Suprapubic skin (tissue), 4 donors: ENCODE measurements around the gene COQ7. TPM values are rescaled to one million over a fixed set of nuclear protein-coding genes. Genes with fewer than 3 reads are reported as not detected.

Experiments
- DNase-seq, 2 donors: peaks; one replicate each; pipeline ENCODE4 v3.0.0-alpha.2; 2019; ENCODE audit warnings: low spot score in 2 of 2
- H3K27ac ChIP-seq: fragments of 200-600 bp; sonication (generic); one replicate; pipeline ENCODE4 v1.5.1; 2019
- H3K27me3 ChIP-seq: fragments of 200-600 bp; sonication (generic); one replicate; pipeline ENCODE4 v1.5.1; 2019
- H3K36me3 ChIP-seq: fragments of 200-600 bp; sonication (generic); one replicate; pipeline ENCODE4 v1.5.1; 2019
- H3K4me1 ChIP-seq: fragments of 200-600 bp; sonication (generic); one replicate; pipeline ENCODE4 v1.5.1; 2019
- H3K4me3 ChIP-seq: fragments of 200-600 bp; sonication (generic); one replicate; pipeline ENCODE4 v1.5.1; 2019; ENCODE audit warnings: mild to moderate bottlenecking
- H3K9me3 ChIP-seq: fragments of 200-600 bp; sonication (generic); one replicate; pipeline ENCODE4 v1.5.1; 2019
- EP300 ChIP-seq: sonication (generic); formaldehyde crosslinking; IDR thresholded peaks from one replicate; pipeline ENCODE4 v1.6.1; 2017; ENCODE audit warnings: antibody characterized with exemption
- POLR2A ChIP-seq, 2 donors: fragments of 450-650 bp; IDR thresholded peaks; one replicate each; pipeline ENCODE4 v1.6.1; 2017; ENCODE audit warnings: antibody characterized with exemption in 2 of 2, mild to moderate bottlenecking in 2 of 2, moderate library complexity in 2 of 2
- POLR2AphosphoS5 ChIP-seq, 3 donors: sonication (generic); formaldehyde crosslinking; IDR thresholded peaks; one replicate each; pipeline ENCODE4 v1.6.1; 2017; ENCODE audit warnings: antibody characterized with exemption in 3 of 3
- whole genome bisulfite sequencing: methylation state at CpG from one replicate; pipeline ENCODE4 v1.1.5; 2018; 5-methylcytosine and 5-hydroxymethylcytosine counted together
- total RNA-seq, 4 donors: library from RNA; depleted of rRNA; stranded (reverse); fragments of >200 nt; gene quantifications; one replicate each; pipeline ENCODE4 v1.1.0, GENCODE V29; 2016
- TF ChIP-seq, protein P1 (sequence below), 2 donors: fragments of 200-600 bp in 1 of 2; fragments of 450-650 bp in 1 of 2; sonication (generic) in 1 of 2; IDR thresholded peaks; one replicate each; pipeline ENCODE4 v1.5.1; 2016 to 2019; ENCODE audit warnings: antibody characterized with exemption in 2 of 2, mild to moderate bottlenecking in 1 of 2, moderate library complexity in 1 of 2

COQ7 gene
- total RNA-seq, 4 donors from 2014 or later: 7.6 to 19.2 (median 12.0) TPM

DNA sequence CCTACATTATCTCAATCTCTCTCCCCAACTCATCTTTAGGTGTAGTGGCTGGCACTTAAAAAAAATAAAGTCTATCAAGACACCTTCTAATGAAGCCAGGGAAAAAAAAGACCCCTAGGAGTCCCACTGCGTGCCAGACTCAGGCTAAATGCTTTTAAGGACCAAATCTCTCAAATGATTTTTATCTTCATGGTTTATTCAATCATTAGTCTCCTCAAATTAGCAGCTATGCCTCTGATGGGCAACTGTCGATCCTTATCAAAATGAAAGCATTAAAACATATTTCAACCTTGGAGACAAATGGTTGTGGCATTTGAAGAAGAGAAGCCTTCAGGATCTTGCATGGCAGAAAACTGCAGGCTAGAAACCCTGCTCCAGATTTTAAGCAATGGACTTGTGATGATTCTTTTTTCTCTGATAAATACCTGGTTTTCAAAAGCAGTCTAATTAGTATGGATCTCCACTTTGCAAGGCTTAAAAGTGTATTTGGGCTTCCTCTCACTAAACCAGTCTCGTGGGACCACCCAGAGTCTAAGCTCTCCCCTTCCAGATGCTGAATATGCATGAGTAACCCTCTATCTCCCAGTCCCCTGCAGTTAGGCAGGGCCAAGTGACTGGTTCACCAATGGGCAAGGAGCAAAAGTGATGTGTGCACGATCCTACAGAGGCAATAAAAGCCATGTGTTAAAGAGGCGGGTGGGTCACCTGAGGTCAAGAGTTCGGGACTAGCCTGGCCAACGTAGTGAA, 61.2 kb downstream of the COQ7 start:
- Histone ChIP-seq H3K27ac (no peak overlapping the region), H3K36me3 (no peaks in the 10 kb centered on the region)
- 78% methylated on average over 7 of the region's 7 CpGs for WGBS

More for the DNA sequence above, 61.2 kb downstream of the COQ7 start:
- no peak for DNase-seq
- Histone ChIP-seq H3K27me3 (no peaks in the 10 kb centered on the region), H3K4me3 (no peak overlapping the region), H3K9me3 (no peaks in the 10 kb centered on the region), H3K4me1 (peaks cover 30% of the 10 kb centered on the region)
- TF ChIP-seq POLR2AphosphoS5 (IDR thresholded peaks at IDR 0.05): no peak
- TF ChIP-seq, protein P1, sequence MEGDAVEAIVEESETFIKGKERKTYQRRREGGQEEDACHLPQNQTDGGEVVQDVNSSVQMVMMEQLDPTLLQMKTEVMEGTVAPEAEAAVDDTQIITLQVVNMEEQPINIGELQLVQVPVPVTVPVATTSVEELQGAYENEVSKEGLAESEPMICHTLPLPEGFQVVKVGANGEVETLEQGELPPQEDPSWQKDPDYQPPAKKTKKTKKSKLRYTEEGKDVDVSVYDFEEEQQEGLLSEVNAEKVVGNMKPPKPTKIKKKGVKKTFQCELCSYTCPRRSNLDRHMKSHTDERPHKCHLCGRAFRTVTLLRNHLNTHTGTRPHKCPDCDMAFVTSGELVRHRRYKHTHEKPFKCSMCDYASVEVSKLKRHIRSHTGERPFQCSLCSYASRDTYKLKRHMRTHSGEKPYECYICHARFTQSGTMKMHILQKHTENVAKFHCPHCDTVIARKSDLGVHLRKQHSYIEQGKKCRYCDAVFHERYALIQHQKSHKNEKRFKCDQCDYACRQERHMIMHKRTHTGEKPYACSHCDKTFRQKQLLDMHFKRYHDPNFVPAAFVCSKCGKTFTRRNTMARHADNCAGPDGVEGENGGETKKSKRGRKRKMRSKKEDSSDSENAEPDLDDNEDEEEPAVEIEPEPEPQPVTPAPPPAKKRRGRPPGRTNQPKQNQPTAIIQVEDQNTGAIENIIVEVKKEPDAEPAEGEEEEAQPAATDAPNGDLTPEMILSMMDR (IDR thresholded peaks at IDR 0.05): no peak
- TF ChIP-seq EP300: no peak
- no peak for TF ChIP-seq POLR2A (IDR thresholded peaks at IDR 0.05)

Other genes starting within 250 kb of the COQ7 start
- 100 to 1,000 TPM; 132 to 446 (median 158) TPM for gene SMG1, start 141.2 kb upstream of the COQ7 start, total RNA-seq
- 1 to 10 TPM in 2 of 4 donors, under 1 TPM in 2; 0.52 to 2.7 (median 1.6) TPM for gene TMC7, start 83.7 kb upstream of the COQ7 start, total RNA-seq
- gene ITPRIPL2, start 46.4 kb downstream of the COQ7 start, total RNA-seq: 10 to 100 TPM; 39.0 to 91.9 (median 69.6) TPM
- gene SYT17, start 100.6 kb downstream of the COQ7 start, total RNA-seq: 10 to 100 TPM in 2 of 4 donors, 1 to 10 TPM in 2; 2.5 to 27.6 (median 9.7) TPM
- not detected for gene CLEC19A, start 218.1 kb downstream of the COQ7 start, total RNA-seq